Stimulated activated CD4-positive, alpha-beta T cell treated with anti-CD3 and anti-CD28 coated beads, Interleukin-12 subunit alpha, Interleukin-12 subunit beta, amount 100 ng/mL, for 24 hours (primary cell): ENCODE data around the gene IDI2.

Experiments
- DNase-seq, 2 experiments: peaks; one replicate each; pipeline ENCODE4 v3.0.0-alpha.2; 2020; ENCODE audit warnings: low read depth in 2 of 2

IDI2 gene

DNA sequence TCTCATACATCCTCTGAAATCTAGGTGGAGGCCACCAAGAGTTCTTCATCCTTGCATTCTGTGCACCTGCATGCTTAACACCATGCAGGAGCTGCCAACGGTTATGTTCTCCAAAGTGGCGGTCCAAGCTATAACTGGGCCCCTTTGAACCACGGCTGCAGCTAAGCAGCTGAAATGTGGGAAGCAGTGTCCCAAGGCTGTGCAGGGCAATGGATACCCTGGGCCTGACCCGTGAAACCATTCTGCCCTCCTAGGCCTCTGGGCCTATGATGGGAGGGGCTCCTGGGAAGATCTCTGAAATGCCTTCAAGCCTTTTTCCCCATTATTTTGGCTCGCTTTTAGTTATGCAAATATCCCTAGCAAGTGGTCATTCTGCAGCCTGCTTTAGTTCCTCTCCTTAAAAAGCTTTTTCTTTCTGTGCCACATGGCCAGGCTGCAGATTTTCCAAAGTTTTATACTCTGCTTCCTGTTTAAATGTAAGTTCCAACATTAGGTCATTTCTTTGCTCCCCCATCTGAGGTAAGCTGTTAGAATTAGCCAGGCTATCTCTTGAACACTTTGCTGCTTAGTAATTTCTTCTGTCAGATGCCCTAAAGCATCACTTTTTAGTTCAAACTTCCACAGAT is 45.1 kb downstream of the IDI2 start:
- no peak for DNase-seq

DNA sequence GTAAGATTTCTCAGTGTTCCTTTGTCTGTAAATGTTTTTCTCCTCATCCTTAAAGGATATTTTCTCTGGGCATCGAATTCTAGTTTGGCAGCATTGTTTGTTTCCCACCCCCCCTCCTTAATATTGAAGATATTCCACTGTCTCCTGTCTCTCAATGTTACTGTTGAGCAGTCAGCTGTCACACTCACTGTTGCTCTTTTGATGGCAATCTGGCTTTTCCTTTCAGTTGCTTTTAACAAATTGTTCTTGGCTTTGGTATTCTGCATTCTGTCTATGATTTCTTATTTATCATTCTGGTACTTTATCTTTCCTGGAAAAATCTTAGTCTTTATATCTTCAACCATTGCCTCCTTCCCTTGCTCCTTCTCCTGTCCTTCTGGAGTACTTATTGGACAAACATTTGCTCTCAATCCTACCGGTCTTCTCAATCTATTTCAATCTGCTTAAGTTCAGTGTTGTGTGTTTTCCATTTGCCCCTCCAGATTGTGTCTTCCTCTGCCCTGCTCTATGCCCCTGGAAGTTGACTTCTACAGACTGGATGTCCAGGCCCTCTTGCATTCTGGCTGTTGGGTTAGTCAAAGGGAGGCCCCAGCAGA is 46.7 kb downstream of the IDI2 start:
- DNase-seq = no peak

- DNase-seq = no peak
These were observed 49.3 kb downstream of the IDI2 start for GRCh38 chr10:976316-976715.

GRCh38 chr10:974785-975074 is 50.9 kb downstream of the IDI2 start:
- DNase-seq = no peak

DNA sequence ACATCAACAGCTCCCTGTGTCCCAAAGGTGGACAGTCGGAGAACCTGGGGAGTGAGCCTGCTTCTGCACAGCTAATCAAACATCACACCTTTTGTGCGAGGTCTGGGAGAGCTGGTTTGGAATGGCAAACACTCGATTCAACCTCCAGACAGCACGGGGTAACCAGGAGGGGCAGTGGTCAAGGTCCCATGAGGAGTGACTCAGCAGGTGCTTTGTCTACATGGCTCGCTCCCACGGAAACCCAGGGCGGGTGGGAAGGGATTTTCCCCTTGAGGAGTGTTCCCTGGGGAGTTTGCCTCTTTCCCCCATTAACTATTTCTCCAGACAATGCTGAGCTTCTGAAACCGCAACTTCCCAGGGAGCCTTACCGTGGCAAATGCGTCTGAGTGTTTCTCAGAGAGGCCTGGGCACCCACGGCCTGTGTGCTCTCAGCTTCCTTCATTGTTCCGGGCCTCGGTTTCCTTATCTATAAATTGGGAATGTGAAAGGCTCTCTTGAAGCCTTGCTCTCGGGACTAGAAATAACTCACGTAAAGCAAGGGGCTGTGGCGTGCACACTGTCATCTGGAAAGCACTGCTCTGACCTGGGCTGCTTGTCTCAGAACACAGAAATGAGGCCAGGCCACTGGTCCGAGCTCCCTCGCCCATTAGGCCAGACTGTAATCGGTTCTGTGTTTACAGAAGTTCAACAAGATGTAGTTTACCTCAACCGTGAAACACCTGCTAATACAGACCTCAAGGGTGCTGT is 51.4 kb downstream of the IDI2 start:
- no peak for DNase-seq

- no peak for DNase-seq
These were observed 52.9 kb downstream of the IDI2 start for GRCh38 chr10:972763-973162.

DNA sequence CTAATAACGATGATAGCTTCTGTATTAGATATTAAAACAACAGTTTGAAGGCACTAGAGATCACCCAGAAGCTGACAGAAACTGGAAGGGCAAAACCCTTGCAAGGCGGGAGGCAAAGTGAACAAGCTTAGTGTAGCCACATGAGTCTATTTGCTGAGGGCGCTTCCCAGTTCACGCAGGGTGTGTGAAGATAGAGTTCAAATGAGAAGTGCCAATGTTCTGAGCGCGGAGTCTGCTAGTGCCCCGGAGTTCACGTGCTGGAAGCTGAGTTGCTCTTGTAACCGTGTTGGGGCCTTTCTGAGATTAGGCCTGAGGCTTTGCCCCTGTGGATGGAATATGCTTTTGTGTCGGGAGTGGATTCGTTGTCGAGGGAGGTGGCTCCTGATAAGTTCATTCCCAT is 54.0 kb downstream of the IDI2 start:
- no peak for DNase-seq

- DNase-seq = no peak
These were observed 54.5 kb downstream of the IDI2 start for GRCh38 chr10:971150-971542.

DNA sequence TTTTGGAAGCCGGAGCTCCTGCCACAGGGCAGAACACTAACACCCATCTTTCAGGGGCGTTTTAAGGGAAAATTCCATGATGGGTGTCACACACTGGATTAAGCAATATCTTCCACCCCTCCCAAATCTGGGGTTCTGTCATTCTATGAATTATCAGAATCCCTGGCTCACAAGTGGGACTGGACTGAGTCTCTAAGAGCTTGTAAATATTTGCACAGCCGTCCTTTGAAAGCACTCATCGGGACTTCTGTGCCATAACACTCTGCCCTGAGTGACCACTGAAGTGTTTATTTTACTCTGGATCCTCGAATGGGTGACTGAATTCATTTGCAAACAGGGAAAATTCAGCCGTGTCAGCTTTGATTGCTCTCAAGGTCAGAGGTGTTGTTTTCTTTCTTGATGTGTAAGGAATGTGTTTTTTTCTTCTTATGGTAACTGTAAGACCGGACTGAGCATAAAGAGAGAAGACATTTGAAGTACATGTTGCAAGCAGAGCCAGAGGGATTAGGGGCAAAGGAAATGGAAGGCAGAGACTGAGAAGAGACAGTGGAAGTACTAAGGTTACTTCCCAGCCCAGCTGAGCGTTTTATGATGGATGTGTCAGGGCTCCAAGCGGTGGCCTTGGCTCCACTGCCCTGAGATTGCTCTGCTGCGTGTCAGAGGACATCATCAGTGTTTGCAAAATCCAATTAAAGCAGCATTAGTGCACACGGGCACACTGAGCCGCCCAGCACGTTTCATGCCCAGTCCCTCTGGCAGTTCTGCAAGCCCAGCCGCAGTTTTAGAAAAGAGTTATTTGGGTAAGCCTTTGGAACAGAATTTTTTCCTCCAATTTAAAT is 55.1 kb downstream of the IDI2 start:
- DNase-seq = no peak

DNA sequence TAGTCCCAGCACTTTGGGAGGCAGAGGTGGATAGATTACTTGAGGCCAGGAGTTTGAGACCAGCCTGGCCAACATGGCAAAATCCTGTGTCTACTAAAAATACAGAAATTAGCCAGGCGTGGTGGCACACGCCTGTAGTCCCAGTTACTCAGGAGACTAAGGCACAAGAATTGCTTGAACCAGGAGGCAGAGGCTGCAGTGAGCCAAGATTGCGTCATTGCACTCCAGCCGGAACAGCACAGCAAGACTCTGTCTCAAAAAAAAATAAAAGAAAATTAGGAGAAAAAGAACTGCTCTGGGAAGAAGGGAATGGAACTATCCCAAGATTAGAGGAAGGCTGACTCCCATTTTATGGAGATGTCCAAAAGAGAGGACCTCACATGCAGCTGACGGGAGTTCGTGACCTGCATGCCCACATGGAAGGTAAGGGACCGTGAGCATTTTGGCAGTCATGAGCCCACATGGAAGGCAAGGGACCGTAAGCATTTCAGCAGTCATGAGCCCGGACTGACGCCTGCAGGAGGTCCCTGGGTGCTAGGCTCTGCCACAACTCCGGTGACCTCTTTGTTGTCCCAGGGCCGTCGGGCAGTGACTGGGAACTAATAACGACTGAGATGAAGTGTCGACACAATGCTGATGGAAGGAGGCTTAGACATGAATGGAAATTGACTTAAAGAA is 56.0 kb downstream of the IDI2 start:
- no peak for DNase-seq
